MM.1S (cell line): ENCODE data around the gene GBF1.

Experiments used
- DNase-seq: peaks from one replicate; pipeline ENCODE4 v3.0.0-alpha.2; 2015
- H2AFZ ChIP-seq: fragments of 300-600 bp; sonication (generic); 2 replicates; pipeline ENCODE4 v1.6.0; 2016; ENCODE audit warnings: antibody characterized with exemption, low read length
- H3F3A ChIP-seq: fragments of 300-600 bp; sonication (generic); 2 replicates; pipeline ENCODE4 v1.6.1; 2016; ENCODE audit warnings: mild to moderate bottlenecking, antibody characterized with exemption, low read length, moderate library complexity, mixed read lengths; ENCODE audit not compliant: insufficient read depth
- H3K27ac ChIP-seq: fragments of 300-600 bp; sonication (generic); 2 replicates; pipeline ENCODE4 v1.5.1; 2016; ENCODE audit warnings: mild to moderate bottlenecking, low read length
- H3K27me3 ChIP-seq: fragments of 300-600 bp; sonication (generic); replicated peaks from 2 replicates; pipeline ENCODE4 v1.6.0; 2016; ENCODE audit warnings: low read length; ENCODE audit not compliant: insufficient read depth
- H3K36me3 ChIP-seq: fragments of 300-600 bp; sonication (generic); replicated peaks from 2 replicates; pipeline ENCODE4 v1.6.1; 2016; ENCODE audit warnings: mild to moderate bottlenecking, low read length, mixed read lengths; ENCODE audit not compliant: insufficient read depth
- H3K4me1 ChIP-seq: fragments of 300-600 bp; sonication (generic); 2 replicates; pipeline ENCODE4 v1.6.1; 2016; ENCODE audit warnings: low read length, mixed read lengths
- H3K4me2 ChIP-seq: fragments of 300-600 bp; sonication (generic); 2 replicates; pipeline ENCODE4 v1.6.0; 2016; ENCODE audit warnings: low read depth, low read length
- H3K4me3 ChIP-seq: fragments of 300-600 bp; sonication (generic); 2 replicates; pipeline ENCODE4 v1.5.1; 2016; ENCODE audit warnings: low read length, mixed read lengths
- H3K79me2 ChIP-seq: fragments of 300-600 bp; sonication (generic); 2 replicates; pipeline ENCODE4 v1.6.1; 2016; ENCODE audit warnings: mixed run types, low read length, mixed read lengths
- H3K9ac ChIP-seq: fragments of 300-600 bp; sonication (generic); 2 replicates; pipeline ENCODE4 v1.6.1; 2016; ENCODE audit warnings: low read length, mixed read lengths
- H3K9me2 ChIP-seq: fragments of 300-600 bp; sonication (generic); replicated peaks from 2 replicates; pipeline ENCODE4 v1.6.1; 2016; ENCODE audit warnings: mild to moderate bottlenecking, low read length, mixed read lengths; ENCODE audit not compliant: insufficient read depth
- H3K9me3 ChIP-seq: fragments of 300-600 bp; sonication (generic); replicated peaks from 2 replicates; pipeline ENCODE4 v1.6.1; 2016; ENCODE audit warnings: mild to moderate bottlenecking, low read length, mixed read lengths; ENCODE audit not compliant: insufficient read depth
- H4K20me1 ChIP-seq: fragments of 300-600 bp; sonication (generic); 2 replicates; pipeline ENCODE4 v1.6.1; 2016; ENCODE audit warnings: mild to moderate bottlenecking, low read length, moderate library complexity, mixed read lengths; ENCODE audit not compliant: insufficient read depth
- CTCF ChIP-seq: fragments of 300-600 bp; sonication (generic); IDR thresholded peaks from 2 replicates; pipeline ENCODE4 v1.5.1; 2016; ENCODE audit warnings: antibody characterized with exemption, low read length, mixed read lengths
- EZH2 ChIP-seq: fragments of 300-600 bp; sonication (generic); optimal IDR thresholded peaks from 2 replicates; pipeline ENCODE3; 2017; ENCODE audit warnings: low read depth, mild to moderate bottlenecking, antibody characterized with exemption, low read length, mixed read lengths
- EZH2phosphoT487 ChIP-seq: fragments of 300-600 bp; sonication (generic); IDR thresholded peaks from 2 replicates; pipeline ENCODE4 v1.6.1; 2018; ENCODE audit warnings: antibody characterized with exemption, low read length

GBF1 gene

GRCh38 chr10:102269017-102269416 is 23.7 kb downstream of the GBF1 start:
- Histone ChIP-seq H3K27ac (no peak overlapping the region), H3F3A (no peaks in the 10 kb centered on the region)
- no peak for DNase-seq

GRCh38 chr10:102274062-102274461 is 28.7 kb downstream of the GBF1 start:
- no peak overlapping the region for H3K4me2 ChIP-seq
- no peak overlapping the region for H3K27ac ChIP-seq
- TF ChIP-seq EZH2 (no peak), EZH2phosphoT487 (no peak)
- no peak for DNase-seq
- H3K9me3 ChIP-seq, result no peaks in the 10 kb centered on the region
- H4K20me1 ChIP-seq, result peaks cover 5% of the 10 kb centered on the region; the same call in 1 of the 2 replicates
- no peaks in the 10 kb centered on the region for H3K4me1 ChIP-seq
- no peak overlapping the region for H2AFZ ChIP-seq
- no peaks in the 10 kb centered on the region for H3K9me2 ChIP-seq
- H3K9ac ChIP-seq, result no peak overlapping the region
- H3K79me2 ChIP-seq, result peaks cover 93% of the 10 kb centered on the region
- H3K27me3 ChIP-seq, result no peaks in the 10 kb centered on the region
- H3K4me3 ChIP-seq, result no peak overlapping the region
- H3F3A ChIP-seq, result no peaks in the 10 kb centered on the region
- H3K36me3 ChIP-seq, result no peaks in the 10 kb centered on the region

More at GRCh38 chr10:102269017-102269416, 23.7 kb downstream of the GBF1 start:
- Histone ChIP-seq H3K4me3 (no peak overlapping the region), H3K79me2 (peaks cover 89% of the 10 kb centered on the region), H4K20me1 (peaks cover 7% of the 10 kb centered on the region; the same call in 1 of the 2 replicates), H3K4me2 (no peak overlapping the region), H3K9ac (no peak overlapping the region), H3K9me2 (no peaks in the 10 kb centered on the region), H3K4me1 (no peaks in the 10 kb centered on the region), H2AFZ (no peak overlapping the region), H3K27me3 (no peaks in the 10 kb centered on the region), H3K36me3 (no peaks in the 10 kb centered on the region), H3K9me3 (no peaks in the 10 kb centered on the region)
- no peak for TF ChIP-seq EZH2
- TF ChIP-seq CTCF, result no peak
- TF ChIP-seq EZH2phosphoT487, result no peak

GRCh38 chr10:102275343-102275742 is 30.0 kb downstream of the GBF1 start:
- H3K4me1 ChIP-seq, result peaks cover 5% of the 10 kb centered on the region; the same call in 1 of the 2 replicates
- H3K36me3 ChIP-seq, result no peaks in the 10 kb centered on the region
- no peak overlapping the region for H3K4me3 ChIP-seq
- no peaks in the 10 kb centered on the region for H3K9me3 ChIP-seq
- peaks cover 95% of the 10 kb centered on the region for H3K79me2 ChIP-seq
- no peaks in the 10 kb centered on the region for H3K27me3 ChIP-seq
- no peaks in the 10 kb centered on the region for H3K9me2 ChIP-seq
- no peak for DNase-seq
- no peaks in the 10 kb centered on the region for H3F3A ChIP-seq
- peaks cover 5% of the 10 kb centered on the region; the same call in 1 of the 2 replicates for H4K20me1 ChIP-seq
- no peak overlapping the region for H2AFZ ChIP-seq
- TF ChIP-seq EZH2 (no peak), EZH2phosphoT487 (no peak)
- no peak overlapping the region for H3K27ac ChIP-seq
- H3K9ac ChIP-seq, result no peak overlapping the region
- no peak overlapping the region for H3K4me2 ChIP-seq

- H3K4me3 ChIP-seq, result no peak overlapping the region
- H3K9me3 ChIP-seq, result no peaks in the 10 kb centered on the region
- 0 out of 2 replicates have a peak, but pooled peaks cover 4% of the 10 kb centered on the region for H3F3A ChIP-seq
- no peaks in the 10 kb centered on the region for H3K27me3 ChIP-seq
- peaks cover 11% of the 10 kb centered on the region; the same call in 1 of the 2 replicates for H3K4me1 ChIP-seq
- no peak overlapping the region for H3K27ac ChIP-seq
- H3K9ac ChIP-seq, result no peak overlapping the region
- H2AFZ ChIP-seq, result no peak overlapping the region
- H3K4me2 ChIP-seq, result no peak overlapping the region
- H3K79me2 ChIP-seq, result peaks cover 90% of the 10 kb centered on the region
- H3K9me2 ChIP-seq, result no peaks in the 10 kb centered on the region
- DNase-seq, result no peak
- peaks cover 16% of the 10 kb centered on the region for H4K20me1 ChIP-seq
- TF ChIP-seq CTCF (no peak), EZH2phosphoT487 (no peak), EZH2 (no peak)
- no peaks in the 10 kb centered on the region for H3K36me3 ChIP-seq
Observed at GRCh38 chr10:102279104-102279503, 33.8 kb downstream of the GBF1 start.
